Ovary (tissue), 3 donors: Measurements from ENCODE around the gene GTPBP6.

ENCODE experiments used
- EP300 ChIP-seq: sonication (generic); formaldehyde crosslinking; IDR thresholded peaks from one replicate; pipeline ENCODE4 v1.6.1; 2017; ENCODE audit warnings: antibody characterized with exemption
- POLR2A ChIP-seq: fragments of 450-650 bp; IDR thresholded peaks from one replicate; pipeline ENCODE4 v1.6.1; 2017; ENCODE audit warnings: antibody characterized with exemption, mild to moderate bottlenecking, moderate library complexity
- TF ChIP-seq, protein P1 (sequence below), 3 donors: fragments of 450-650 bp in 2 of 3; fragments of 200-600 bp in 1 of 3; IDR thresholded peaks; one replicate each; pipeline versions ENCODE4 v1.5.1 to v1.8.0; 2016 to 2022; ENCODE audit warnings: antibody characterized with exemption in 3 of 3, mild to moderate bottlenecking in 1 of 3
- donor health status: DM: no; HTN: no; CAD: no.

DNA sequence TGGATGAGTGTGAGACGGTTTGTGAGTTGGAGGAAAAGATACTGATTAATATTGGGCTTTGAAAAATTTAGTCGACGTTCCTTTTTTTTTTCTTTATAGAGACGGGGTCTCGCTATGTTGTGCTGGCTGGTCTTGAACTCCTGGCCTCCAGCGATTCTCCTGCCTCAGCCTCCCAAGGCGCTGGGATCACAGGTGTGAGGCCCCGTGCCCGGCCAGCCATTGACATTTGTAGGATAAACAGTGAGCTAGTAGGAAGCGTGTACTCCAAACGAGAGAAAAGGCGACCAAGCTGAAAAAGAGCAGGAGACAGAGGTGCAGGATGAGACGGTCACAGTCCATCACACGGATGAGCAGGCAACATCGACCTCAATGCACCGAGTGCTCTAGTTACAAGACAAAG, 48.8 kb upstream of the GTPBP6 start:
- TF ChIP-seq, protein P1, sequence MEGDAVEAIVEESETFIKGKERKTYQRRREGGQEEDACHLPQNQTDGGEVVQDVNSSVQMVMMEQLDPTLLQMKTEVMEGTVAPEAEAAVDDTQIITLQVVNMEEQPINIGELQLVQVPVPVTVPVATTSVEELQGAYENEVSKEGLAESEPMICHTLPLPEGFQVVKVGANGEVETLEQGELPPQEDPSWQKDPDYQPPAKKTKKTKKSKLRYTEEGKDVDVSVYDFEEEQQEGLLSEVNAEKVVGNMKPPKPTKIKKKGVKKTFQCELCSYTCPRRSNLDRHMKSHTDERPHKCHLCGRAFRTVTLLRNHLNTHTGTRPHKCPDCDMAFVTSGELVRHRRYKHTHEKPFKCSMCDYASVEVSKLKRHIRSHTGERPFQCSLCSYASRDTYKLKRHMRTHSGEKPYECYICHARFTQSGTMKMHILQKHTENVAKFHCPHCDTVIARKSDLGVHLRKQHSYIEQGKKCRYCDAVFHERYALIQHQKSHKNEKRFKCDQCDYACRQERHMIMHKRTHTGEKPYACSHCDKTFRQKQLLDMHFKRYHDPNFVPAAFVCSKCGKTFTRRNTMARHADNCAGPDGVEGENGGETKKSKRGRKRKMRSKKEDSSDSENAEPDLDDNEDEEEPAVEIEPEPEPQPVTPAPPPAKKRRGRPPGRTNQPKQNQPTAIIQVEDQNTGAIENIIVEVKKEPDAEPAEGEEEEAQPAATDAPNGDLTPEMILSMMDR (IDR thresholded peaks at IDR 0.05) = no peak
- TF ChIP-seq POLR2A = no peak
- TF ChIP-seq EP300 = no peak
